GM20431 (cell line): Measurements from ENCODE around the gene HJV.

Experiments
- in situ Hi-C: fragments of 300-500 bp; cut with MseI, MboI; formaldehyde crosslinking; loops from one replicate; pipeline ENCODE4 v1.15.0; 2020; ENCODE audit warnings: low sequenced_read_pairs; ENCODE audit not compliant: unreplicated experiment

HJV gene

DNA sequence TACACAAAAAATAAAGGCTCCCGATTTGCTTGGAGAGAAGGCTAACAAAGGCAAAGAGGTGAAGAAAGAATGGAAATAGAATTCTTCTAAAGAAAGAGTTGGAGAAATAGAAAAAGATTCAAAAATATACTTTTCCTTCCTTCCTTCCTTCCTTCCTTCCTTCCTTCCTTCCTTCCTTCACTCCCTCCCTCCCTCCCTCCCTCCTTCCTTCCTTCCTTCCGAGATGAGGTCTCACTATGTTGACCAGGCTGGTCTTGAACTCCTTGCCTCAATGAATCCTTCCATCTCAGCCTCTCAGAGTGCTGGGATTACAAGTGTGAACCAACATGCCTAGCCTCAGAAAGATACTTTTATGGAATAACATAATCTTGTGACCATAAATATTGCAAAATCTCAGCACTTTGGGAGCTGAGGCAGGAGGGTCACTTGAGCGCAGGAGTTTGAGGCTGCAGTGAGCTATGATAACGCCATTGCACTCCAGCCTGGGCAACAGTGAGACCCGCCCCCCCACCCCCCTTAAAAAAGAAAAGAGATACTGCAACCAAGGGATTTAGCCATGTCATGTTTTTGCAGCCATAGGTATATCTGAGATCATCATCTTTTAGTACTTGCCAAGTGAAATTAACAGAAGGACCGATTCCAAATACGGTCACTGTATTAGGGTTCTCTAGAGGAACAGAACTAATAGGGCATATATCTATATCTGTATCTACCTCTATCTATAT is 1.0 kb upstream of the HJV start:
- in situ Hi-C loops: loop anchor here (10.0 kb wide), 1 partner anchor 48 kb away; no protein-coding TSS in a partner anchor

GRCh38 chr1:146021050-146021445 is 487 bp downstream of the HJV start:
- in situ Hi-C loops: loop anchor here (10.0 kb wide), 1 partner anchor 46 kb away; no protein-coding TSS in a partner anchor

DNA sequence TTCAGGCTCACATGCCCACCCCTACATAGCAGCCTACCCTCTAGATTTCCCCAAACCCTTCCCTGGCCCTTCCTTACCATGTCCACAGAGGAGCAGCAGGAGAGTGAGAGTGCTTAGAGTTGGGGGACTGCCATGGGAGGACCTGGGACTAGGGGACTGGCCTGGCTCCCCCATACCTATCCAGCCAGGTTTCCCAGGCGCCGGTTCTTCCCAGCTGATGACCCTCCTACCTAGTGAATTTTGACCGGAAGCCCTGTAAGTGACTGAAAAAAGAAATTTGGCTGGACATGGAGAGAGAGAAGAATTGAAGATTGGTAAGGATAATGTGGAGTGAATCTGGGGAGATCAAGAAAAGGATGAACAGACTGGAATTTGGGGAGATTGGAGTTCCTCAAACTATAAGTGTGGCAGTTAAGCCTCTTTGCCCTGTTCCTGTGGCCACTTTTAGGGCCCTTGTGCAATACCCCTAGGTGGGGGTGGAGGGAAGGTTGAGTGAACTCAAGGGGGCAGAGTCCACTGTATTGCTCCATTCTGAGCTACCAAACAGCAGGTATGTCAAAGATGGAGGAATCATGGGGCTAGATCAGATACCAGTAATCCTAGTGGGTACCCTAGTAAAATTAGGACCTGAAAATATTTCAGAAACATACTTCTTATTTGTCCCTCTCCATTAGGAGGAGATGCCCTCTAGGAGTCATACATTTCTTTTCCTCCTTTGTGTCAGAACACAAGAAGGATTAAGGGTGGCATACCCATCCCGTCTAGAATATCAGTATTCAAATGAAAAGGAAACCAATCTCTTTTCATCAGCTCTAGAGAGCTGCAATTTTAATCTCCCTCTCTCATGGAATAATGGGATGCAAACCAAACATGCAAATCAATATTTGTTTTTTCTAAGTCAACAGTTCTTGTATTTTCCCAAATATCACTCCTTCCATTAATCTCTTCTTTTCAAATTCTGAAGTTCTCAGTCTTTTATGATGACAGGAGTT is 1.2 kb downstream of the HJV start:
- in situ Hi-C loops: loop anchor here (10.0 kb wide), 1 partner anchor 46 kb away; no protein-coding TSS in a partner anchor

DNA sequence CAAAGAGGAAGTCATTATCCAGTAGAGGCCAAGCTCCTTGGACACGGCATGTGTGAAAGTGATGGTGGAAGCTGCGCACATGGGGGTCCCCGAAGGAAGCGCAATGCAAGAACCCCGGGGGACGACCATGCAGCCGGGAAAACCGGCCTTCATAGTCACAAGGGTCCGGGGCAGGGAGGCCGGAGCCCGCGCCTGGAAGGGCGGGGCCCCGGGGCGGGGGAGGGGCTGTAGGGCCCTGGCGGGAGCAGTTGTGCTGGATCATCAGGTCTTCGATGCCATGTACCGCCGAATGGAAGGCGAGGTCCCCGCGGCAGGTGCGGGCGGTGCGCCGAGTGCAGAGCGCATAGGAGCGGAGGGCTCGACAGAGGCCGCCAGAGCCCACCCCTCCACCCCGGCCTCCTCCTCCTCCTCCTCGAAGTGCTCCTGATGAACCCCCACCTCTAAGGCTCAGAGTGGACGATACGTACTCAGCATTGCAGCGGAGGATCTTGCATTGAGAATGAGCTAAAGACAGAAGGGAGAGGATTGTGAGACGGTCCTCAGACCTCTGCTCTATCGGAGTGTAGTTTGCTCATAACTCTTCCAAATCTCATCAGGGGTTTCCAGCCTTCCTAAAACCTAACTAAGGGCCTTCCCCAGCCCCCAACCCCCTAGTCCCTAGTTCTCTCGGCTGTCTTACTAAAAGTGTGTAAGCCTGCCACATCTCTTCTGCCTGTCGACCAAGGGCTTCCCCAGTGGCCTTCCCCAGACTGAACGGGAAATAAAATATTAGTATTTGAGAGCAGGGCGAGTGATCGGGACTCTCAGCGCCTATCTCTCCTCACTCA is 2.1 kb downstream of the HJV start:
- in situ Hi-C loops: loop anchor here (10.0 kb wide), 3 partner anchors 45 to 165 kb away; partner anchors contain the start of gene PIAS3

- in situ Hi-C loops: loop anchor here (10.0 kb wide), 2 partner anchors 122 to 162 kb away; partner anchors contain the start of gene PIAS3
Measured at GRCh38 chr1:146016891-146017290, 4.6 kb downstream of the HJV start.

GRCh38 chr1:146013559-146013922 is 8.0 kb downstream of the HJV start:
- in situ Hi-C loops: loop anchor here (10.0 kb wide), 2 partner anchors 119 to 159 kb away; partner anchors contain the start of gene PIAS3

DNA sequence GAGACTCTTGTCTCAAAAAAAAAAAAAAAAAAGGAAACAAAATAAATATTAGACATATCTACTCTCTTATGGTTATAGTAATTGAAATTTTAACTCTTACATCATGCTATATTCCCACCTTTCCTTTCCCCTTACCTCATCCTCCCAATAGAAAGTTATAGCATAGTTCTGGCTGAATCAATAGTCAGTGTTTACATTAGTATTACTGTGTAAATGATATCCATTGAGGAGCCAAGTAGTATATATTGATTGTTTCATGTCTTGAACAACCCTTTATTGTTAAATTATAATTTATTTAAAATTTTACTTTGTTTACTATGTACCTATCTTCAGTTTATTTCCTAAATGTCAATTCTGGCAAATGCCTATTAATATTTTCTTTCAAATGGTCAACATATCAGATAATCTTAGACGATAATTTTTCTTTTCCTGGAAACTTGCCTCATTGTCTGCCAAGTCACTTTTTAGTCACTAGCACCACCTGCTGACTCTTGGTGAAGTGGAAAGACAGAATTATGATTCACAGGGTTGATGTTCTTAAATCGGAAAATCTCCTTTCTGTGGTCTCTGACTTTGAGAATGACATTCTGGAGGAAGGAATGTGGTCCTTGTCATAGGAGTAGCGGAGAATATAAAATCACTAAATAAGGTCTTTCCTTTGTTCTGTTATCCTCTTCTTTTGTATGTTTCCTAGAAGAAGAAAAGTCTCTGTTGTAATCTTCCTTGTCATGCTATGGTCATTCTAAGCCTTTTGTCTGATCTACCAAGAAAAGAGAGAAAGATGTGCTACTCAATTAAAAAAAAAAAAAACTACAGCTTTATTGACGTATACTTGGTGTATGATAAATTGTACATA is 8.6 kb downstream of the HJV start:
- in situ Hi-C loops: loop anchor here (10.0 kb wide), 2 partner anchors 118 to 158 kb away; partner anchors contain the start of gene PIAS3

- in situ Hi-C loops: loop anchor here (10.0 kb wide), 2 partner anchors 115 to 155 kb away; partner anchors contain the start of gene PIAS3
Measured at GRCh38 chr1:146010126-146010738, 11.3 kb downstream of the HJV start.

GRCh38 chr1:146007489-146008133 is 13.9 kb downstream of the HJV start:
- in situ Hi-C loops: no loop called here

DNA sequence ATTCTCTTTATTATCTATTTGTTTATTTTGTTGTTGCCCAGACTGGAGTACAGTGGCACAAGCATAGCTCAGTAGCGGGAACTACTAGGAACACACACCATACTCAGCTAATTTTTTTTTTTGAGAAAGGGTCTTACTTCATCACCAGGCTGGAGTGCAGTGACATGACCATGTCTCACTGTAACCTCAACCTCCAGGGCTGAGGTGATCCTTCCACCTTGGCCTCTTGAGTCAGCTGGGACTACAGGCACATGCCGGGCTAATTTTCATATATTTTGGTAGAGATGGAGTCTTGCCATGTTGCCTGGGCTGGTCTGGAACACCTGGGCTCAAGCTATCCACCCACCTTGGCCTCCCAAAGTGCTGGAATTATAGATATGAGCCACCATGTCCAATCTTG is 19.8 kb downstream of the HJV start:
- in situ Hi-C loops: no loop called here

GRCh38 chr1:145999321-146000024 is 22.1 kb downstream of the HJV start:
- in situ Hi-C loops: no loop called here

- in situ Hi-C loops: no loop called here
Measured at GRCh38 chr1:145997718-145998023, 23.9 kb downstream of the HJV start.

DNA sequence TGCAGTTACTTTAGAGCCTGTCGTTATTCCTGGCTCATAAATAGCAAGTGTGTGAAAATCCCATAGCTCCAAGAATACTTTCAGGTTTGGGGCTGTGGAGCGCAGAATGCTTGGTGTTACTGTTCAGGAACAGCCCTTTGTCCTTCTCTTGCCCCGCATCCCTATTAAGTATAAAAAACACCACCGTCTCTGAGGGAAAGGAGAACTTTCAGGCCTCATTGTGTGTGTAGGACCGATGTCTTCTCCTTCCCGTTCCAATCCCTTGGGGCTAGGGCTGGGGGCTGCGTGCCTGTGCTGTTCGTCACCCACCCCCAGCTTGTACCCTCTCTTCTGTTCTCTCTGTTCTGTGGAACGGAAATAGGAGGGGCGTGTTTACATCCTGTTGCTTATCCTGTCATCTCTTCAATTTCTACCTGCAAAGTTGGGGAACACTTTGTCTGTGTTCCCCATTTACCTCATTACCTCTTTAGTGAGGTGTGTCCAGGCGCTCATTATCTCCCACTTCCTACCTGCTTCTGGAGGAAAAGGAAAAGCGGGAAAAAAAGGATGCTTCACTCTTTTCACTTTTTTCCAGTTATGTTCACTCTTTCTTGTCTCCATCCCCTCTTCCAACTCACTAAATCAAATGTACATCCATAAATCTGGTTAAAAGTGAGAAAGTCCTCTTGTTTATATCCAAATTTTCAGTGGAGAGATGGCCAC is 24.4 kb downstream of the HJV start:
- in situ Hi-C loops: no loop called here

GRCh38 chr1:145996433-145997015 is 25.0 kb downstream of the HJV start, which contains the start of gene TXNIP:
TSS of gene TXNIP (minus strand) at chr1:145996579. CDS start at chr1:145996266, 313 bp downstream.
- in situ Hi-C loops: no loop called here

DNA sequence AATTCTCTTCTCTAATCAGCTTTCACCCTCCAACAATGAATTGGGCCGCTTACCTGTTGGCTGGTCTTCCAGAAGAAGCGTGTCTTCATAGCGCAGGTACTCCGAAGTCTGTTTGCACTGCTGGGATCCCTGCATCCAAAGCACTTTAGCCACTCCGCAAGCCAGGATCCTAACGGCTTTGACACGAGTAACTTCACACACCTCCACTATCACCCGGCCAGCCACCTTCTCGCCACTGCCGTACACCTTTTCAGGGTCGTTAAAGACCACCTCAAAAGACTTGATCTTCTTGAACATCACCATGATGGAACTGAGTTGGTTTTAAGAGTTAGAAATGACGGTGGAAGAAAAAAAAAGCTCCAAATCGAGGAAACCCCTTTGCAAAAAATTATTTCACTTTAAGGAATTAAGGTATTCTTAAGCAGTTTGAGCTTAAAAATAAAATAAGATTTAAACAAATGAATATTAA is 25.5 kb downstream of the HJV start:
- in situ Hi-C loops: no loop called here

DNA sequence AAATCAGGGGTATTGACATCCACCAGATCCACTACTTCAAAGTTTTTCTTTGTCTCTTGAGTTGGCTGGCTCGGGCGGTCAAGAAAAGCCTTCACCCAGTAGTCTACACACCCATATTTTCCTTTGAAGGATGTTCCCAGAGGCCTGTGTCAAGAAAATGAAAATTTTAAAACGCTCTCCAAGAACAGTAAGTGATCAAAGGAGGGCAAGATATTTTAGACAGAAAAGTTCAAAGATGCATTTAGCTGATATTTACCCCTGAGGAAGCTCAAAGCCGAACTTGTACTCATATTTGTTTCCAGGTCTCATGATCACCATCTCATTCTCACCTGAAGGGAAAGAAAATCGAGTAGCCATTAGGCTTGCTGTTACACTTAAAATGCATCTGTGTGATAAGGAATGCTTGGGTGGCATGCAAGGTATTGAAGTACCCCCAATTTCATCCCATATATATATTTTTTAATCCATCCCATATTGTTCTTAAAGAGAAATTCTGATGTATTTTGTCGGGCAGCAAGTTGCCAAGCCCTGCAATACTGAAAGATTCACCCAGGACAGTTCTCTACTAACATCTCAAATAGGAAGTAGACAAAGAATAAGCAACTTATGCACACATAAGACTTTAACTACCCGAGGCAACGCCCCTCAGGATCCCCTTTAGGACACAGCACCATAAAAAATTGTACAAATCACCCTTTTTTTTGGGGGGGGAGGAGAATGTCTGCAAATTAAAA is 26.2 kb downstream of the HJV start:
- in situ Hi-C loops: no loop called here
